HUES64 (cell line): ENCODE measurements around the gene CNTNAP2.
A peak's percentile ranks its signal among the peaks of the same experiment; 100 is the strongest.

Experiments
- H3K27ac ChIP-seq: 2 replicates; pipeline ENCODE4 v1.7.0; 2013; ENCODE audit warnings: low read depth, low read length, inconsistent platforms
- H3K27me3 ChIP-seq: 2 replicates; pipeline ENCODE4 v1.6.1; 2013; ENCODE audit warnings: mild to moderate bottlenecking, low read length; ENCODE audit not compliant: insufficient read depth
- H3K36me3 ChIP-seq: 2 replicates; pipeline ENCODE4 v1.6.1; 2013; ENCODE audit warnings: mild to moderate bottlenecking, low read length; ENCODE audit not compliant: insufficient read depth
- H3K4me1 ChIP-seq: 2 replicates; pipeline ENCODE4 v1.6.1; 2013; ENCODE audit warnings: mild to moderate bottlenecking, low read length, moderate library complexity; ENCODE audit not compliant: insufficient read depth
- H3K4me3 ChIP-seq: 2 replicates; pipeline ENCODE4 v1.5.1; 2013; ENCODE audit warnings: mild to moderate bottlenecking, low read length, moderate library complexity
- H3K9ac ChIP-seq: 2 replicates; pipeline ENCODE4 v1.6.1; 2013; ENCODE audit warnings: mild to moderate bottlenecking, low read depth, low read length
- H3K9me3 ChIP-seq: 2 replicates; pipeline ENCODE4 v1.6.1; 2013; ENCODE audit warnings: low read depth, low read length; ENCODE audit not compliant: insufficient read depth
- WGBS: fragments of 150-250, 120-280 bp; methylation state at CpG from one replicate; pipeline ENCODE4 v1.1.7; 2013; ENCODE audit warnings: missing lambda C conversion rate; 5-methylcytosine and 5-hydroxymethylcytosine counted together

Gene CNTNAP2

GRCh38 chr7:147990079-147990478, 1873.5 kb downstream of the CNTNAP2 start:
- WGBS, result 83% methylated on average over 1 of the region's 1 CpG

GRCh38 chr7:147990942-147991341, 1874.3 kb downstream of the CNTNAP2 start:
- Histone ChIP-seq H3K36me3 (no peaks in the 10 kb centered on the region), H3K4me3 (no peak overlapping the region), H3K4me1 (no peaks in the 10 kb centered on the region), H3K27me3 (no peaks in the 10 kb centered on the region), H3K9me3 (peaks cover 21% of the 10 kb centered on the region), H3K9ac (no peak overlapping the region), H3K27ac (no peak overlapping the region)
- 88% methylated on average over 2 of the region's 2 CpGs for WGBS

More at GRCh38 chr7:147990079-147990478, 1873.5 kb downstream of the CNTNAP2 start:
- no peak overlapping the region for H3K9ac ChIP-seq
- no peak overlapping the region for H3K27ac ChIP-seq
- H3K27me3 ChIP-seq, result no peaks in the 10 kb centered on the region
- H3K9me3 ChIP-seq, result peaks cover 21% of the 10 kb centered on the region
- H3K4me1 ChIP-seq, result no peaks in the 10 kb centered on the region
- no peaks in the 10 kb centered on the region for H3K36me3 ChIP-seq
- no peak overlapping the region for H3K4me3 ChIP-seq

- Histone ChIP-seq H3K4me3 (no peak overlapping the region), H3K27ac (no peak overlapping the region), H3K27me3 (no peaks in the 10 kb centered on the region), H3K9me3 (peaks cover 21% of the 10 kb centered on the region), H3K9ac (no peak overlapping the region), H3K36me3 (no peaks in the 10 kb centered on the region), H3K4me1 (0 out of 2 replicates have a peak, but pooled peaks cover 2% of the 10 kb centered on the region)
- 100% methylated on average over 1 of the region's 2 CpGs for WGBS
Observed at GRCh38 chr7:147992698-147993097, 1876.1 kb downstream of the CNTNAP2 start.

- no peaks in the 10 kb centered on the region for H3K36me3 ChIP-seq
- H3K4me1 ChIP-seq, result peaks cover 9% of the 10 kb centered on the region; the same call in 1 of the 2 replicates
- H3K9ac ChIP-seq, result no peak overlapping the region
- 93% methylated on average over 7 of the region's 10 CpGs for WGBS
- H3K27me3 ChIP-seq, result no peaks in the 10 kb centered on the region
- no peak overlapping the region for H3K27ac ChIP-seq
- H3K9me3 ChIP-seq, result no peaks in the 10 kb centered on the region
- H3K4me3 ChIP-seq, result no peak overlapping the region
Observed at GRCh38 chr7:147997636-147998035, 1881.0 kb downstream of the CNTNAP2 start.

DNA sequence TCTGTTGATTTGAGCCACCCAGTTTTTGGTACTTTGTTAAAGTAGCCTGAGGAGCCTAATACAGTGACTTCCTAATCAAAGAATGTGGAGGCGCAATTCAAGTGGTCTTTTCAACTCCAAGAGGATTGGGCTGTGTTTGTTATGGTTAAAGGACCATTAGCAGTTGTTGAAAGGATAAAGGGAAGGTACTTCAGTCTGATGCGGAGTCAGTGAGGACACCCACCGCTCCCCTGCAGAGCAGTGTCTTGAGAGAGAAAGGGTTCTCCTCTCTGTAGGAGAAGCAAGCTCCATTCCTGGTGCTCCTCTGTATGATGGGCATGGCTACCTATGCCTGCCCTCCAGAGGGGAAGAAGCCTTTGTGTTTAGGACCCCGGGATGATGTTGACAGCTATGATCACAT, 1883.4 kb downstream of the CNTNAP2 start:
- peak overlapping the region; percentile 11; the same call in 1 of the 2 replicates for H3K27ac ChIP-seq
- H3K9me3 ChIP-seq, result no peaks in the 10 kb centered on the region
- no peaks in the 10 kb centered on the region for H3K27me3 ChIP-seq
- H3K4me1 ChIP-seq, result peaks cover 9% of the 10 kb centered on the region; the same call in 1 of the 2 replicates
- WGBS, result 54% methylated on average over 3 of the region's 4 CpGs
- H3K36me3 ChIP-seq, result no peaks in the 10 kb centered on the region
- H3K9ac ChIP-seq, result no peak overlapping the region
- H3K4me3 ChIP-seq, result no peak overlapping the region

- WGBS, result 71% methylated on average over 1 of the region's 1 CpG
Observed at GRCh38 chr7:148011753-148012152, 1895.2 kb downstream of the CNTNAP2 start.

GRCh38 chr7:148014001-148014400, 1897.4 kb downstream of the CNTNAP2 start:
- Histone ChIP-seq H3K9me3 (no peaks in the 10 kb centered on the region), H3K27me3 (peaks cover 8% of the 10 kb centered on the region), H3K36me3 (no peaks in the 10 kb centered on the region), H3K27ac (no peak overlapping the region), H3K4me3 (no peak overlapping the region), H3K4me1 (0 out of 2 replicates have a peak, but pooled peaks cover 4% of the 10 kb centered on the region), H3K9ac (no peak overlapping the region)
- 85% methylated on average over 5 of the region's 6 CpGs for WGBS

More at GRCh38 chr7:148011753-148012152, 1895.2 kb downstream of the CNTNAP2 start:
- H3K36me3 ChIP-seq, result no peaks in the 10 kb centered on the region
- no peaks in the 10 kb centered on the region for H3K27me3 ChIP-seq
- H3K4me1 ChIP-seq, result 0 out of 2 replicates have a peak, but pooled peaks cover 4% of the 10 kb centered on the region
- H3K4me3 ChIP-seq, result no peak overlapping the region
- no peak overlapping the region for H3K27ac ChIP-seq
- H3K9me3 ChIP-seq, result no peaks in the 10 kb centered on the region
- H3K9ac ChIP-seq, result no peak overlapping the region

- Histone ChIP-seq H3K9me3 (no peaks in the 10 kb centered on the region), H3K27me3 (peaks cover 8% of the 10 kb centered on the region), H3K4me3 (no peak overlapping the region), H3K36me3 (no peaks in the 10 kb centered on the region), H3K4me1 (0 out of 2 replicates have a peak, but pooled peaks cover 4% of the 10 kb centered on the region), H3K27ac (no peak overlapping the region), H3K9ac (no peak overlapping the region)
- WGBS, result 93% methylated on average over 4 of the region's 4 CpGs
Observed at GRCh38 chr7:148014541-148014940, 1897.9 kb downstream of the CNTNAP2 start.

DNA sequence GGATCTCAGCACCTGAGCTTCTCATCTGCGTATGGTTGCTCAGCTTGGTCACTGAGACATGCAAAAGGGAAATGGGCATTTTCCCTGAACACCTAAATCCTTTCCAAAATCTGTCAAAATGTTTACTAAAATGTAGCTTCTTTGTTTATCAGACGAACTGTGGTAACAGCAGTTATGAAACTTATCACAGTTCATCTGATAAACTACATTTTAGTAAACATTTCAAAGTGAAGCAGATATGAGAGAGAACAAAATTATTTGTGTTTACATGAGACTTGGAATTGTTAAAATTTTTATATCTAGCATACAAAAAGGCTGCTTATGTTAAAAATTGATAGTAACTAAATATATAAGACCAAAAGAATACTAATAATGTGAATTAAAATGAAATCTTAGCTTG, 1900.5 kb downstream of the CNTNAP2 start:
- Histone ChIP-seq H3K36me3 (no peaks in the 10 kb centered on the region), H3K9ac (no peak overlapping the region), H3K27me3 (peaks cover 13% of the 10 kb centered on the region), H3K4me3 (no peak overlapping the region), H3K27ac (no peak overlapping the region), H3K4me1 (peaks cover 21% of the 10 kb centered on the region), H3K9me3 (no peaks in the 10 kb centered on the region)
- 95% methylated on average over 1 of the region's 2 CpGs for WGBS

DNA sequence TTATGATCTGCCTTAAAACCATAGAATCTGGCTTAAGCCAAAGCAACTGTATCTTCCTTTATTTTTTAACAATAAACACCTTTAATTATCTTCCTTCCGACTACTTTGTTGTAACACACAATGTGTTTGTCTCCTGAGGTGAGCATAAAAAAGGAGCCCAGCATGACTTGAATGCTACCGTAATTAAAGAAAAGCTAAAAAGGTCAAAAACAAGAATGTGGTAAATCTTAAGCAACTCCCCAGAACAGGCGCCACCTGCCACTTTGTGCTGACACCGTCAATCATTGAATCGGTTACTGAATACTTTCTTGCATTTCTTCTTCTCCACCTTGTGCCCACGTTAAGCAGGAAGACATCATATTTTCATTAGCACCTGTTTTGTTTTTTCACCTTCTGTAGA, 1904.1 kb downstream of the CNTNAP2 start:
- H3K27ac ChIP-seq, result no peak overlapping the region
- no peak overlapping the region for H3K9ac ChIP-seq
- peaks cover 17% of the 10 kb centered on the region for H3K4me1 ChIP-seq
- no peak overlapping the region for H3K4me3 ChIP-seq
- no peaks in the 10 kb centered on the region for H3K9me3 ChIP-seq
- H3K36me3 ChIP-seq, result no peaks in the 10 kb centered on the region
- peaks cover 21% of the 10 kb centered on the region for H3K27me3 ChIP-seq
- WGBS, result 21% methylated on average over 6 of the region's 6 CpGs

- Histone ChIP-seq H3K4me1 (peaks cover 17% of the 10 kb centered on the region), H3K9ac (no peak overlapping the region), H3K27me3 (peaks cover 21% of the 10 kb centered on the region), H3K36me3 (no peaks in the 10 kb centered on the region), H3K9me3 (no peaks in the 10 kb centered on the region), H3K27ac (no peak overlapping the region), H3K4me3 (no peak overlapping the region)
- WGBS, result 83% methylated on average over 17 of the region's 17 CpGs
Observed at GRCh38 chr7:148021507-148022045, 1905.0 kb downstream of the CNTNAP2 start.

GRCh38 chr7:148022832-148023231, 1906.2 kb downstream of the CNTNAP2 start:
- no peak overlapping the region for H3K9ac ChIP-seq
- H3K9me3 ChIP-seq, result no peaks in the 10 kb centered on the region
- WGBS, result 96% methylated on average over 9 of the region's 9 CpGs
- no peaks in the 10 kb centered on the region for H3K36me3 ChIP-seq
- no peak overlapping the region for H3K4me3 ChIP-seq
- H3K4me1 ChIP-seq, result peaks cover 17% of the 10 kb centered on the region
- H3K27ac ChIP-seq, result no peak overlapping the region
- H3K27me3 ChIP-seq, result peaks cover 30% of the 10 kb centered on the region
